Measurements from ENCODE around the gene ST6GALNAC4. TPM values are rescaled to one million over a fixed set of nuclear protein-coding genes. Genes with fewer than 3 reads are reported as not detected.
A peak's percentile ranks its signal among the peaks of the same experiment; 100 is the strongest.

The ST6GALNAC4 gene
- total RNA-seq, 4 donors from 2014 or later = 4.6 to 28.5 (median 16.5) TPM

- intact Hi-C loops (cut with DNase I; ENCODE audit: low total_unique reads) = no loop called here
These were observed 42.3 kb downstream of the ST6GALNAC4 start for GRCh38 chr9:127874301-127875221.

GRCh38 chr9:127873886-127874285 lies 43.0 kb downstream of the ST6GALNAC4 start:
- TF ChIP-seq CTCF (IDR thresholded peaks at IDR 0.05) = no peak
- TF ChIP-seq POLR2A (IDR thresholded peaks at IDR 0.05) = no peak
- intact Hi-C loops (cut with DNase I; ENCODE audit: low total_unique reads) = no loop called here
- WGBS, 2 donors = 40 to 69% methylated on average over 3 to 10 of the region's 10 CpGs
- H3K4me3 ChIP-seq (ENCODE audit: low read depth, poor library complexity, severe bottlenecking) = no peak overlapping the region
- peak in 1 of 2 donors; percentile 93 for DNase-seq (ENCODE audit: low spot score in 2 of 2)

More at GRCh38 chr9:127874301-127875221, 42.3 kb downstream of the ST6GALNAC4 start:
- H3K4me3 ChIP-seq (ENCODE audit: low read depth, poor library complexity, severe bottlenecking) = no peak overlapping the region
- TF ChIP-seq POLR2A (IDR thresholded peaks at IDR 0.05) (no peak), CTCF (IDR thresholded peaks at IDR 0.05) (no peak)
- WGBS, 2 donors = 45 to 54% methylated on average over 17 to 19 of the region's 19 CpGs
- DNase-seq (ENCODE audit: low spot score in 2 of 2) = no peak

GRCh38 chr9:127873223-127873691 lies 43.6 kb downstream of the ST6GALNAC4 start:
- 72 to 82% methylated on average over 10 to 16 of the region's 19 CpGs for WGBS, 2 donors
- no peak for TF ChIP-seq CTCF (IDR thresholded peaks at IDR 0.05)
- TF ChIP-seq POLR2A (IDR thresholded peaks at IDR 0.05) = no peak
- H3K4me3 ChIP-seq (ENCODE audit: low read depth, poor library complexity, severe bottlenecking) = no peak overlapping the region
- no peak for DNase-seq (ENCODE audit: low spot score in 2 of 2)
- intact Hi-C loops (cut with DNase I; ENCODE audit: low total_unique reads) = no loop called here

DNA sequence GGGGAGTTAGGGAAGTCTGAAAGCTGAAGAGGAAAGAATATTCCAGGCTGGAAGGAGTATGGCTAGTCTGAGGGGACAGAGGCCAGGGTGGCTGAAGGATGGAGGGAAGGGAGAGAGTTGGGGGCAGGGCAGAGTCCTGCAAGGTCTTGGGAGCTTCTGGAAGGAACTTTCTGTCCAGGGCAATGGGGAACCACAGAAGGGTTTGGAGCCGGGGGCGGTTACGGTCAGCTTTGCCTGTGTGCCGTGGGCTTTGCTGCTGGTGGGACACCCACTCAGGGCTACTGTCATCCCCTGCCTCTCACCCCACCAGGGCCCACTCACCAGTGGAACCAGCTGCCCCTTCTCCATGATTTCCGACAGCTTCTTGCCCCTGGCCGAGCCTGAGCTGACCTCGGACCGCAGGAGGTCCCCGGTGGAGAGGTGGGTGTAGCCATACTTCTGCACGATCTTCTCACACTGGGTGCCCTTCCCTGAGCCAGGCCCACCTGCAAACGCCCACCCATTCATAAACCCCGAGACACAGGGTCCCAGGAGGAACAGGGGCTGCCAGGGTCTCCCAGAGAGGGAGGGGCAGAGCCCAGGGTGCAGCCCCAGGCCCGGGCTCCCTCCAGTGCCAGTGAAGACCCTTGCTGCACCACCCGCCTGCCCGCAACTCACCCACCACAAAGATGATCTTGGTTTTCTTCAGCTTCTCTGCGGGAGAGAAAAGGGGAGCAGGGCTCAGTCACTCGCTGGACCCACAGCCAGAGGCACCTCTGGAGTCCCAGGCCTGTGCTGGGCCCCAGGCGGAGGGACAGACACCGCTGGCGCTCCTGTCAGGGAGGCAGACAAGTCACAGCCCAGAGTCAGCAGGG lies 44.2 kb downstream of the ST6GALNAC4 start:
- H3K4me3 ChIP-seq (ENCODE audit: low read depth, poor library complexity, severe bottlenecking) = no peak overlapping the region
- no peak for DNase-seq (ENCODE audit: low spot score in 2 of 2)
- intact Hi-C loops (cut with DNase I; ENCODE audit: low total_unique reads) = no loop called here
- 91 to 92% methylated on average over 19 to 20 of the region's 20 CpGs for WGBS, 2 donors
- TF ChIP-seq POLR2A (IDR thresholded peaks at IDR 0.05) (no peak), CTCF (IDR thresholded peaks at IDR 0.05) (no peak)

- H3K4me3 ChIP-seq (ENCODE audit: low read depth, poor library complexity, severe bottlenecking) = no peak overlapping the region
- no peak for TF ChIP-seq POLR2A (IDR thresholded peaks at IDR 0.05)
- TF ChIP-seq CTCF (IDR thresholded peaks at IDR 0.05) = no peak
- WGBS, 2 donors = 90 to 93% methylated on average over 9 of the region's 9 CpGs
- intact Hi-C loops (cut with DNase I; ENCODE audit: low total_unique reads) = no loop called here
- no peak for DNase-seq (ENCODE audit: low spot score in 2 of 2)
These were observed 45.3 kb downstream of the ST6GALNAC4 start for GRCh38 chr9:127871531-127871930.

Data from lower leg skin (tissue), 4 donors.